ENCODE results near the gene PCDHGB4.

- TF ChIP-seq CTCF (IDR thresholded peaks at IDR 0.05; ENCODE audit: borderline replicate concordance, extremely low read depth, low read length, poor library complexity, severe bottlenecking) (no peak), EZH2 (IDR thresholded peaks at IDR 0.05; ENCODE audit: borderline replicate concordance, low read depth, low read length, severe bottlenecking) (no peak)
Observed at GRCh38 chr5:141409598-141410306, 22.3 kb downstream of the PCDHGB4 start.

All from DND-41 (cell line).